Neutrophil (primary cell): ENCODE measurements around the gene USO1.

Experiments
- H3K27ac ChIP-seq: fragments of 200-600 bp; sonication (generic); 2 replicates; pipeline ENCODE4 v1.5.1; 2016; ENCODE audit warnings: mild to moderate bottlenecking, moderate library complexity
- H3K27me3 ChIP-seq: fragments of 200-600 bp; sonication (generic); 2 replicates; pipeline ENCODE4 v1.6.0; 2016; ENCODE audit warnings: mild to moderate bottlenecking
- H3K36me3 ChIP-seq: fragments of 200-600 bp; sonication (generic); 2 replicates; pipeline ENCODE4 v1.5.1; 2017
- H3K4me1 ChIP-seq, 2 experiments: fragments of 200-600 bp in 1 of 2; sonication (generic) in 1 of 2; 1 replicate in 1 of 2; 2 replicates in 1 of 2; pipeline versions ENCODE4 v1.5.1 to v1.6.1; 2013 to 2016; ENCODE audit warnings: low read depth in 1 of 2, low read length in 1 of 2, mild to moderate bottlenecking in 1 of 2, moderate library complexity in 1 of 2; ENCODE audit not compliant: control insufficient read depth in 1 of 2, insufficient read depth in 1 of 2
- H3K4me3 ChIP-seq, 2 experiments: fragments of 200-600 bp in 1 of 2; sonication (generic) in 1 of 2; 1 replicate in 1 of 2; 2 replicates in 1 of 2; pipeline ENCODE4 v1.5.1; 2013 to 2016; ENCODE audit warnings: low read depth in 1 of 2, low read length in 1 of 2, mild to moderate bottlenecking in 1 of 2, moderate library complexity in 1 of 2
- H3K9me3 ChIP-seq: fragments of 200-600 bp; sonication (generic); 2 replicates; pipeline ENCODE4 v1.5.1; 2016
- TF ChIP-seq, protein P1 (sequence below): fragments of 200-600 bp; sonication (generic); IDR thresholded peaks from 2 replicates; pipeline ENCODE4 v1.5.1; 2016; ENCODE audit warnings: antibody characterized with exemption

The USO1 gene

DNA sequence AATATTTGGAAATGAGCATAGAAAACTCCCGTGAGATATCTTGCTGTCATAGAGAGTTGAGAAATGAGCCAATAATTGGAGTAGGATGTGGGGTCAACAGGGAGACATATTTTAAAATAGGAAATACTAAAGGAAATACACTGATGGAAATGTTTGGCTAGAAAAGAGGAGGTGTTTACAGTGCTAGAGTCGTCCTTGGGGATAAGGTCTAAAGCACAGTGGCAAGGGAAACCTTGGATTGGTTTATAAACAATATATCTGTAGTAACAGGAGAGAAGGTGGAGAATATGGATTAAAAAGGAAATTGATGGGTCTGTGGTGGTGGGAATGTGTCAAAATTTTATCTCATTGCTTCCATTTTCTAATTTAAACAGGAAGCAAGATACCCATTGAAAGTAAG lies 95.8 kb downstream of the USO1 start:
- no peaks in the 10 kb centered on the region for H3K4me1 ChIP-seq
- H3K27me3 ChIP-seq, result no peaks in the 10 kb centered on the region
- peaks cover 9% of the 10 kb centered on the region for H3K36me3 ChIP-seq
- H3K4me3 ChIP-seq, result no peak overlapping the region
- no peaks in the 10 kb centered on the region for H3K9me3 ChIP-seq
- no peak overlapping the region for H3K27ac ChIP-seq
- TF ChIP-seq, protein P1, sequence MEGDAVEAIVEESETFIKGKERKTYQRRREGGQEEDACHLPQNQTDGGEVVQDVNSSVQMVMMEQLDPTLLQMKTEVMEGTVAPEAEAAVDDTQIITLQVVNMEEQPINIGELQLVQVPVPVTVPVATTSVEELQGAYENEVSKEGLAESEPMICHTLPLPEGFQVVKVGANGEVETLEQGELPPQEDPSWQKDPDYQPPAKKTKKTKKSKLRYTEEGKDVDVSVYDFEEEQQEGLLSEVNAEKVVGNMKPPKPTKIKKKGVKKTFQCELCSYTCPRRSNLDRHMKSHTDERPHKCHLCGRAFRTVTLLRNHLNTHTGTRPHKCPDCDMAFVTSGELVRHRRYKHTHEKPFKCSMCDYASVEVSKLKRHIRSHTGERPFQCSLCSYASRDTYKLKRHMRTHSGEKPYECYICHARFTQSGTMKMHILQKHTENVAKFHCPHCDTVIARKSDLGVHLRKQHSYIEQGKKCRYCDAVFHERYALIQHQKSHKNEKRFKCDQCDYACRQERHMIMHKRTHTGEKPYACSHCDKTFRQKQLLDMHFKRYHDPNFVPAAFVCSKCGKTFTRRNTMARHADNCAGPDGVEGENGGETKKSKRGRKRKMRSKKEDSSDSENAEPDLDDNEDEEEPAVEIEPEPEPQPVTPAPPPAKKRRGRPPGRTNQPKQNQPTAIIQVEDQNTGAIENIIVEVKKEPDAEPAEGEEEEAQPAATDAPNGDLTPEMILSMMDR, result no peak

DNA sequence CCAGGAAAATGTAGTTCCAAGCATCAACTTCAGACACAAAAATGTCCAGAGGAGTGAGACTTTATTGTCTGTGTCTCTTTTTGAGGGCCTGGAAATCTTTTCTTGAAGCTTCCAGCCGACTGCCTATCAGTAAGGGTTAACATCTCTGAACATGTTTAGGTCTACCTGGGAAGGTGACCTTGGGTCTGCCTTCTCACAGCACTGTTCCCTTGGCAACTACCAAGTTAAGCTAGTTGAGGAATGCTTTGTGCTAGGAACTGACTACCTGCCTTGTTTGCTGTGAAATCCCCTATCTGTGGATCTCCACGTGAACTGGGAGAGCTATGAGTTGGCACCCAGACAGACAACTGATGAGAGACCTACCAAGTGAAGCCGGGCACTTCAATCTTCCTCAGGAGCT lies 96.3 kb downstream of the USO1 start:
- Histone ChIP-seq H3K36me3 (peaks cover 4% of the 10 kb centered on the region), H3K27ac (no peak overlapping the region)

DNA sequence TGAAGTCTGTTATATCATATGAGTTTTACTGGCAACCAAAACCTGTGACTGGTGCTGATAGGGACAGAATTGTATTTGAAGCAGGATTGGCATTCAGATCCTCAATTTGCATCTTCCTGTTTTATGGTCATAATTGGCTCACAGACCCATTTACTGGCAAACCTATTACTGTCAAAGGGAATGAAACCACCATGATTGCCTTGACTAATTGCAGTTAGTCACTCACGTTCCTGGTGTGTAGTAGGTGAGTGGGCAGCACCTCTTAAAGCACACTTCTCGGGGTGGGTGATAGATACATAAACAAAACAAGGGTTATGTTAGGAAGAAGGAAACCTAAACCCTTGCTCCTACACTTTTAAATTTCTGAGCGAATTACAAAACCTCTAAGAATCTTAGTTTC lies 96.8 kb downstream of the USO1 start:
- H3K4me3 ChIP-seq, result no peak overlapping the region
- TF ChIP-seq, protein P1, result no peak
- no peaks in the 10 kb centered on the region for H3K4me1 ChIP-seq
- H3K27ac ChIP-seq, result no peak overlapping the region
- no peaks in the 10 kb centered on the region for H3K27me3 ChIP-seq
- no peaks in the 10 kb centered on the region for H3K9me3 ChIP-seq
- H3K36me3 ChIP-seq, result no peaks in the 10 kb centered on the region

More for the DNA sequence above, 96.3 kb downstream of the USO1 start:
- Histone ChIP-seq H3K4me3 (no peak overlapping the region), H3K27me3 (no peaks in the 10 kb centered on the region), H3K4me1 (no peaks in the 10 kb centered on the region), H3K9me3 (no peaks in the 10 kb centered on the region)
- TF ChIP-seq, protein P1, result no peak

DNA sequence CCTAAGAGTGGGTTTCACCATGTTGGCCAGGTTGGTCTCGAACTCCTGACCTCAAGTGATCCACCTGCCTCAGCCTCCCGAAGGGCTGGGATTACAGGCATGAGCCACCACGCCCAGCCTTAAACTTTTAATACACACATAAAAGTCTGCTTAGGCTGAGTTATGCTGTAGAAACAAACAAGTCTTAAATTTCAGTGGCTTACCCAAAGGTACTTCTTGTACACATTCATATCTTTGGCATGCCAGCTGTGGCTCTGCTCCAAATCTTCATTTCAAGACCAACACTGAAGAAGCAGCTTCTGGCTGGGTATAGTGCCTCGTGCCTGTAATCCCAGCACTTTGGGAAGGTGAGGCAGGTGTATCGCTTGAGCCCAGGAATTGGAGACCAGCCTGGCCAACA lies 97.6 kb downstream of the USO1 start:
- H3K4me1 ChIP-seq, result no peaks in the 10 kb centered on the region
- H3K36me3 ChIP-seq, result no peaks in the 10 kb centered on the region
- no peaks in the 10 kb centered on the region for H3K27me3 ChIP-seq
- TF ChIP-seq, protein P1, result no peak
- no peak overlapping the region for H3K4me3 ChIP-seq
- H3K9me3 ChIP-seq, result no peaks in the 10 kb centered on the region
- H3K27ac ChIP-seq, result no peak overlapping the region

DNA sequence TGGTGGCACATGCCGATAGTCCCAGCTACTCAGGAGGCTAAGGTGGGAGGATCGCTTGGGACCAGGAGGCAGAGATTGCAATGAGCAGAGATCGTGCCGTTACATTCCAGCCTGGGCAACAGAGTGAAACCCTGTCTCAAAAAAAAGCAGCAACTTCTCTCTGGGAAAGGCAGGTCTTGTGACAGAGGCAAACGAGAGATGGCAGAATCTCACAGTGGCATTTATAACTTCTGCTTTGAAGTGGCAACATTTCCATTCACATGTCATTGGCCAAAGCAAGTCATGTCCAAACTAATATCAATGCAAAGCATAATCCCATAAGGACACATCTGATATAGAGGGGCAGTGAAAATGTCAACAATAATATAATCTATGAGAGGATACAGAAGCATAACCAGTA lies 98.0 kb downstream of the USO1 start:
- TF ChIP-seq, protein P1, result no peak
- Histone ChIP-seq H3K36me3 (no peaks in the 10 kb centered on the region), H3K4me1 (no peaks in the 10 kb centered on the region), H3K27ac (no peak overlapping the region), H3K9me3 (no peaks in the 10 kb centered on the region), H3K27me3 (no peaks in the 10 kb centered on the region), H3K4me3 (no peak overlapping the region)

DNA sequence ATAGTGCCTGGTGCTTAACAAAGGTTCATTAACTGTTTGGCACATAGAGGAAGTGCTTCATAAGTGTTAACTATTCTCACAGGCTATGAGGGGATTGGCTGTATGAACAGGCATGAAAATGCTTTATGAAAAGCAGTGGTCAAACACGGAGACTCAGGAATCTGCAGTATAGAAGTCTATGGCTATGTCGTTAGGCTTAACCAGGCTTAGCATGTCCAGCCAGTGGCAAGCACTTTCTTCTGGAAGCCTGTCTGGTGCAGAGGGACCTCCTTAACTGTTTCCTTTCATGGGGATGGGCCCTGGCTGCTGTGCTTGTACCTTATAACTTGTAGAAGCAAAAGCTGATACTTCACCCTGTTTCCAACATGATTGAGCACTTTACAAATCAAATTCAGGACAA lies 99.4 kb downstream of the USO1 start:
- no peaks in the 10 kb centered on the region for H3K36me3 ChIP-seq
- no peaks in the 10 kb centered on the region for H3K9me3 ChIP-seq
- TF ChIP-seq, protein P1, result no peak
- no peak overlapping the region for H3K4me3 ChIP-seq
- H3K27ac ChIP-seq, result no peak overlapping the region
- no peaks in the 10 kb centered on the region for H3K4me1 ChIP-seq
- no peaks in the 10 kb centered on the region for H3K27me3 ChIP-seq
